B cell (primary cell): ENCODE results near the gene LMAN2. TPM values are rescaled to one million over a fixed set of nuclear protein-coding genes. Genes with fewer than 3 reads are reported as not detected.
A peak's percentile ranks its signal among the peaks of the same experiment; 100 is the strongest.

ENCODE experiments used
- ATAC-seq: fragments of 200-7000 bp; cut with Tn5 transposase; one replicate; pipeline ENCODE4 v1.10.0; 2021; ENCODE audit warnings: low read depth, mild to moderate bottlenecking, moderate number of reproducible peaks, moderate library complexity
- CTCF ChIA-PET: fragments of 350-600 bp; sonication (Branson Sonifier 250); formaldehyde crosslinking; loops from one replicate; lab custom pipeline; 2021; ENCODE audit warnings: antibody characterized with exemption, inconsistent platforms; lab: Charles Lee
- POLR2A ChIA-PET: fragments of 350-600 bp; sonication (Branson Sonifier 250); formaldehyde crosslinking; loops from one replicate; lab custom pipeline; 2021; ENCODE audit warnings: antibody characterized with exemption; lab: Charles Lee
- DNase-seq: peaks from one replicate; pipeline ENCODE4 v3.0.0; 2013
- H2AFZ ChIP-seq: 2 replicates; pipeline ENCODE4 v1.6.1; 2012; ENCODE audit warnings: mild to moderate bottlenecking, low read depth, low read length; ENCODE audit not compliant: insufficient read depth, poor library complexity, severe bottlenecking
- H3K27ac ChIP-seq, 2 donors: 1 replicate in 1 of 2; 2 replicates in 1 of 2; pipeline ENCODE4 v1.5.1; 2012 to 2013; ENCODE audit warnings: low read length in 2 of 2, mild to moderate bottlenecking in 2 of 2, moderate library complexity in 1 of 2
- H3K27me3 ChIP-seq, 4 experiments: fragments of 200-600 bp in 1 of 4; sonication (generic) in 1 of 4; replicated peaks in 1 of 4; 1 replicate in 2 of 4; 2 replicates in 2 of 4; pipeline versions ENCODE4 v1.6.1 to v1.7.0; 2013 to 2016; ENCODE audit warnings: low read length in 3 of 4, mild to moderate bottlenecking in 2 of 4, mixed read lengths in 1 of 4, moderate library complexity in 1 of 4; ENCODE audit not compliant: insufficient read depth in 4 of 4, control insufficient read depth in 3 of 4; ENCODE audit errors: control extremely low read depth in 1 of 4
- H3K36me3 ChIP-seq, 2 experiments: replicated peaks in 1 of 2; 1 replicate in 1 of 2; 2 replicates in 1 of 2; pipeline versions ENCODE4 v1.6.1 to v1.7.1; 2013; ENCODE audit warnings: low read length in 1 of 2; ENCODE audit not compliant: insufficient read depth in 2 of 2, control insufficient read depth in 1 of 2; ENCODE audit errors: control extremely low read depth in 1 of 2, extremely low read depth in 1 of 2
- H3K4me1 ChIP-seq, 2 donors: fragments of 200-600 bp in 1 of 2; sonication (generic) in 1 of 2; 1 replicate in 1 of 2; 2 replicates in 1 of 2; pipeline versions ENCODE4 v1.5.1 to v1.6.1; 2013 to 2017; ENCODE audit warnings: low read length in 2 of 2; ENCODE audit not compliant: control insufficient read depth in 2 of 2, insufficient read depth in 2 of 2
- H3K4me2 ChIP-seq: replicated peaks from 2 replicates; pipeline ENCODE3; 2012; ENCODE audit warnings: mild to moderate bottlenecking, low read depth, low read length; ENCODE audit not compliant: poor library complexity, severe bottlenecking
- H3K4me3 ChIP-seq, 5 experiments: fragments of 200-600 bp in 1 of 5; sonication (generic) in 1 of 5; 1 replicate in 3 of 5; 2 replicates in 2 of 5; pipeline versions ENCODE4 v1.5.1 to v1.7.0; 2011 to 2016; ENCODE audit warnings: low read length in 4 of 5, mild to moderate bottlenecking in 4 of 5, low read depth in 2 of 5, control low read depth in 1 of 5, moderate library complexity in 1 of 5; ENCODE audit not compliant: insufficient read depth in 1 of 5; ENCODE audit errors: control extremely low read depth in 1 of 5, extremely low read depth in 1 of 5
- H3K79me2 ChIP-seq: fragments of 200-600 bp; sonication (generic); one replicate; pipeline ENCODE4 v1.6.0; 2016; ENCODE audit warnings: low read length; ENCODE audit not compliant: control insufficient read depth, insufficient read depth
- H3K9ac ChIP-seq: fragments of 200-600 bp; sonication (generic); 2 replicates; pipeline ENCODE4 v1.6.1; 2017; ENCODE audit warnings: mild to moderate bottlenecking, low read length, moderate library complexity
- H3K9me3 ChIP-seq, 3 donors: one replicate each; pipeline versions ENCODE4 v1.6.1 to v1.7.1; 2013; ENCODE audit warnings: low read length in 2 of 3; ENCODE audit not compliant: control insufficient read depth in 2 of 3, insufficient read depth in 1 of 3; ENCODE audit errors: control extremely low read depth in 1 of 3
- H4K20me1 ChIP-seq: 2 replicates; pipeline ENCODE4 v1.6.0; 2012; ENCODE audit warnings: mild to moderate bottlenecking, low read length; ENCODE audit not compliant: insufficient read depth, control insufficient read depth, poor library complexity, severe bottlenecking
- H3K27ac Mint-ChIP-seq: one replicate; pipeline ENCODE4 v1.8.0; 2021; ENCODE audit warnings: mixed read lengths
- H3K27me3 Mint-ChIP-seq: one replicate; pipeline ENCODE4 v1.8.0; 2021; ENCODE audit warnings: mixed read lengths
- H3K4me1 Mint-ChIP-seq: one replicate; pipeline ENCODE4 v1.8.0; 2021; ENCODE audit warnings: mixed read lengths
- H3K4me3 Mint-ChIP-seq: one replicate; pipeline ENCODE4 v1.8.0; 2021; ENCODE audit warnings: mixed read lengths
- H3K9me3 Mint-ChIP-seq: one replicate; pipeline ENCODE4 v1.8.0; 2022; ENCODE audit warnings: mixed read lengths; ENCODE audit not compliant: insufficient read depth
- CTCF ChIP-seq: fragments of 200-600 bp; IDR thresholded peaks from one replicate; pipeline ENCODE4 v1.8.0; 2022; ENCODE audit warnings: antibody characterized with exemption, mild to moderate bottlenecking
- EZH2 ChIP-seq: IDR thresholded peaks from 2 replicates; pipeline ENCODE4 v1.6.1; 2012; ENCODE audit warnings: borderline replicate concordance, low read depth, mild to moderate bottlenecking, moderate library complexity, low read length; ENCODE audit not compliant: insufficient read depth, poor library complexity, severe bottlenecking
- WGBS: methylation state at CpG from one replicate; pipeline ENCODE4 v1.1.5; 2013; ENCODE audit warnings: missing lambda C conversion rate; ENCODE audit not compliant: insufficient coverage; 5-methylcytosine and 5-hydroxymethylcytosine counted together
- intact Hi-C: fragments of 100-400 bp; cut with micrococcal nuclease; formaldehyde crosslinking; loops from one replicate; pipeline ENCODE4 v1.10.0; 2022
- polyA plus RNA-seq: library from polyadenylated mRNA; depleted of rRNA; stranded (reverse); fragments of >200 nt; gene quantifications from 2 replicates; pipeline ENCODE4 v1.2.3, GENCODE V29; 2012
- total RNA-seq, 2 donors: library from RNA; stranded (reverse); fragments of 120-200 nt in 1 of 2; gene quantifications; 1 replicate in 1 of 2; 2 replicates in 1 of 2; pipeline versions ENCODE4 v1.2.3 to v1.2.4, GENCODE V29; 2013 to 2022

The LMAN2 gene
- total and polyA plus RNA-seq, 2 donors (not counting 1 experiment from before 2014, with no cell fraction given), result 99.4 to 123 TPM

GRCh38 chr5:177303121-177303924 lies 48.1 kb downstream of the LMAN2 start, which contains the start of the genes PRELID1 and RAB24:
Gene PRELID1 (plus strand): TSS chr5:177303799. CDS start chr5:177303986, 187 bp downstream.
Gene RAB24 (minus strand): TSS chr5:177303719. CDS start chr5:177303288, 431 bp downstream.
- Histone ChIP-seq H3K9ac (peak within 1 kb of the TSS; percentile 93), H2AFZ (peak within 1 kb of the TSS; percentile 93), H3K9me3 (peaks cover 0 to 2% (median 0%) of the 10 kb centered on the region in 3 donors), H3K36me3 (peaks cover 2 to 37% of the 10 kb centered on the region in 2 experiments), H3K27ac (peak within 1 kb of the TSS; percentile 45 to 81), H3K79me2 (peaks cover 41% of the 10 kb centered on the region), H3K4me2 (peak within 1 kb of the TSS; percentile 87), H3K4me3 (peak within 1 kb of the TSS; percentile 71 to 97 (median 91)), H3K27me3 (no peaks in the 10 kb centered on the region), H4K20me1 (peaks cover 26% of the 10 kb centered on the region), H3K4me1 (peaks cover 60 to 79% of the 10 kb centered on the region in 2 donors)
- ATAC-seq (peak; percentile 59), DNase-seq (peak; percentile 91)
- H3K27ac Mint-ChIP-seq, result peak within 1 kb of the TSS; percentile 93
- WGBS, result under 1% methylated on average over 100 of the region's 100 CpGs
- H3K27me3 Mint-ChIP-seq, result no peaks in the 10 kb centered on the region
- CTCF ChIA-PET, result interaction anchor here (1.0 to 1.8 kb wide), 3 partner anchors 10 to 151 kb away, joined by 3 to 6 read pairs (median 3); no protein-coding TSS in a partner anchor
- TF ChIP-seq CTCF (peak; percentile 64), EZH2 (no peak)
- H3K4me1 Mint-ChIP-seq, result peaks cover 76% of the 10 kb centered on the region
- intact Hi-C loops, result loop anchor here (5.0 kb wide), 3 partner anchors 191 to 299 kb away; partner anchors contain the start of genes B4GALT7 and DOK3
- H3K9me3 Mint-ChIP-seq, result no peaks in the 10 kb centered on the region
- POLR2A ChIA-PET, result interaction anchor here (0.7 to 0.8 kb wide), 2 partner anchors 8 to 48 kb away, joined by 3 read pairs; partner anchors contain the start of gene LMAN2
- peak within 1 kb of the TSS; percentile 95 for H3K4me3 Mint-ChIP-seq
